LHCN-M2 (cell line): Measurements from ENCODE around the gene HAND1. TPM values are rescaled to one million over a fixed set of nuclear protein-coding genes. Genes with fewer than 3 reads are reported as not detected.
"Not testable (repeated sequence)": the region's sequence is repeated elsewhere in the genome, so short reads cannot be mapped to it uniquely, and the experiment has no call there.

Source experiments
- DNase-seq: peaks from one replicate; pipeline ENCODE4 v3.0.0-alpha.2; 2012; ENCODE audit warnings: low read depth
- polyA plus RNA-seq: library from polyadenylated mRNA; unstranded; fragments of >200 nt; gene quantifications from one replicate; pipeline ENCODE4 v1.2.1, GENCODE V29; 2012; ENCODE audit warnings: missing spikeins
- total RNA-seq: library from RNA; depleted of rRNA; stranded (reverse); fragments of >200 nt; gene quantifications from 2 replicates; pipeline ENCODE4 v1.2.3, GENCODE V29; 2014; rRNA removed

Gene HAND1
- not detected in 2 replicates for total RNA-seq
- polyA plus RNA-seq: not detected

DNA sequence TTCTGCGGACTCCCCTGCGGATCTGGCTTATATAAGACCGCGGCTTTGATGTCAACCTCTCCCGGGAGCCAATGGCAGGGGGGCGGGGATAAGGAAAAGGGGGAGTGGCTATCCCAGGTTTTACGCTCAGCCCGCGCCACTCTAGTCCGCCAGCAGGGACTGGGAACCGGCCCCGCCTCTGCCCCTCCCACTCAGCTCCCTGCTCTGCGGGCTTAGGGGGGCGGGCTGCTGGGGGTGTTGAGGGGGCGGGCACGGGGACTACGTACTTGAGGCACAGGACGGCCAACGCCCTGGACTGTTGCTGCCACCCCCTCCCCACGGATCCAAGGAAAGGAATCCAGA is at the start of gene HAND1:
HAND1 (minus strand) TSS at position 4 of the 342 bp plus-strand sequence. CDS start 219 bp downstream, outside the sequence.
- DNase-seq: peak; percentile 24

DNA sequence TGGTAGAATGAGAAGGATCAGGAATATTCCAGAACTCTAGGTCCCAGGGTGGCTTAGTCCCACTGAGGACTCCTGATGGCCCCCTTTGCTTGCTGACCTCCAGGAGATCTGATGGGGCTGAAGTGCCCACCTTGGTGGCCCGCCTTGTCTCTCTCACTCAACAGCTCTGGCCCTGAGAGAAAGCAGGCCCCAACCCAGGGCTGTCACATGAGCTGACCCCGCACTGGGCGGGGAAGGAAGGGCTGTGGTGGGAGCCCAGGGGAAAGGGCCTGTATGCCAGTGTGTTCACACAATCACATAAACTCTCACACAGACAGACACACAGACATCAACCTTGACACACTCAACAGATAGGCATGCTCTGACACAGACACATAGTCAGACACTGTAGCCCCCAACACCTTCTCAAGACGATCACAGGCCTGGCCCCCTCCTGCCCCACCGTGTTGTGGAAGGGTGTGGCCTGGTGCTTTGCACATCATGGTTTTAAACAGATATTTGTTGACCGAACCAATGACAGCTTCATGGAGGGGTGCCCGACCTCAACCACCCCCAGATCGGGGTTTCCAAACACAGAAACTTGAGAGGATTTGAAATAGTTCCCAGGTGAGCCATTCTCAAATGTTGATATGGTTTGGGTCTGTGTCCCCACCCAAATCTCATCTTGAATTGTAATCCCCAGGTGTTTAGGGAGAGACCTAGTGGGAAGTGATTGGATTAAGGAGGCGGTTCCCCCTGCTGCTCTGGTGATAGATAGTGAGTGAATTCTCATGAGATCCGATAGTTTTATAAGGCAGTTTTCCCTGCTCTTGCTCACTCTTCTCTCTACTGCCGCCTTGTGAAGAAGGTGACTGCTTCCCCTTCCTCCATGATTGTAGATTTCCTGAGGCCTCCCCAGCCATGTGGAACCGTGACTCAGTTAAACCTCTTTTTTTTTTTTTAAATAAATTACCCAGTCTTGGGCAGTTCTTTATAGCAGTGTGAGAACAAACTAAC is 48.5 kb upstream of the HAND1 start:
- no peak for DNase-seq

DNA sequence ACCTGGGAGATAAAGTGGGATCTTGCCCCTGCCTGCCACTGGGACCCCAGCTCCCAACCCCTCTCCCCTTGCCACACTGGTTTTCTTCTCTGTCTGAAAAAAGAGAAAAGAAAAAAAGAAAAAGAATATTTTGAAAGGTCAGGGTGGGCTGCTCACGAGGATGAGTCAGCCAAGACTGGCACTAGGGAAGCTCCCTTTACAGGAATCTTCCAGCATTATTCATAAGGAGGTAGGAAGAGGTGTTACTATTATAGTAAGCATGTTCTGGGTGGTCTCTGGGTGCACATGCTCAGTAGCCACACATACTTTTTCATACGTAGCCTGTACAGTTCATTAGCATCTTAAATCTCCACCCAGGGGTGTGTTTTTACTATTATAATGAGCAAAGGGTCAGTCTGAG is 46.8 kb upstream of the HAND1 start:
- DNase-seq: no peak

GRCh38 chr5:154524181-154524580 is 46.2 kb upstream of the HAND1 start:
- DNase-seq: no peak

GRCh38 chr5:154523709-154524108 is 45.7 kb upstream of the HAND1 start:
- no peak for DNase-seq

DNA sequence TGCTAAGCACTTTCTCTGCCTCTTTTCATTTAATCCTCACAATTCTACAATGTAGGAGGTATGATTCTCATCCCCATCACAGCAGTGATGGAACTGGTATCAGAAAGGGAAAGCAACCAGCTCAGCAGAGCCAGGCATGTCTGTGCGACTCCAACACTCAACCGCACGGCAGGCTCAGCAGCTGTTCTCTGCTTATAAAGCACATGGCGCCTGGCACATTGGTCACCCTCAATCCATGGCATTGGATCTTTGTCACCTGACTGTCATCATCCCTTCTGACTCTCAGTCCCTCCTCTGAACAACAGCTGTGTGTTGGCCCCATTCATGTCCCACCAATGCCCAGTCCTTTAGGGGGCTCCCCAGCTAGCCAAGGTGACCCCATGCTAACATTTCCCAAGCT is 45.1 kb upstream of the HAND1 start:
- DNase-seq: no peak

DNA sequence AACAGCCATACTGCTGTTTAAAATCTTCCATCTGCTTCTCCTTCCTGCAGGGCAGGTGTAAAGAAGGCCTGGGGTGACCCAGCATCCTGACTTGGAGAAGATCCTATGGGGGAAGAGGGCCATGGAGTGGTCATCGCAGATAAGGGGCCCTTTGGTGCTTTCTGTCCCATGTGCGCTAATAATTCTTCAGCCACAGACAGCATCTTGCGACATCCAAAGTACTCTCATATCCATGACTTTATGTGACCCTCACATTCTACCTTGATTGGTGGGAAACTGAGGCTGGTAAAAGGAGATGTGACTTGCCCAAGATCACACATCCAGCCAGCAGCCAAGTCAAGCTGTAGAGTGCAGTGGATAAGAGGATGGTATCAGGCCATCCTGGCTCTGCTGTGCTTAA is 44.3 kb upstream of the HAND1 start:
- DNase-seq: no peak

GRCh38 chr5:154521756-154522155 is 43.7 kb upstream of the HAND1 start:
- DNase-seq: no peak

- DNase-seq: no peak
Observed at GRCh38 chr5:154520861-154521453, 42.9 kb upstream of the HAND1 start.

- peak; percentile 48 for DNase-seq
Observed at GRCh38 chr5:154519359-154519758, 41.3 kb upstream of the HAND1 start.

- no peak for DNase-seq
Observed at GRCh38 chr5:154518438-154518867, 40.4 kb upstream of the HAND1 start.

DNA sequence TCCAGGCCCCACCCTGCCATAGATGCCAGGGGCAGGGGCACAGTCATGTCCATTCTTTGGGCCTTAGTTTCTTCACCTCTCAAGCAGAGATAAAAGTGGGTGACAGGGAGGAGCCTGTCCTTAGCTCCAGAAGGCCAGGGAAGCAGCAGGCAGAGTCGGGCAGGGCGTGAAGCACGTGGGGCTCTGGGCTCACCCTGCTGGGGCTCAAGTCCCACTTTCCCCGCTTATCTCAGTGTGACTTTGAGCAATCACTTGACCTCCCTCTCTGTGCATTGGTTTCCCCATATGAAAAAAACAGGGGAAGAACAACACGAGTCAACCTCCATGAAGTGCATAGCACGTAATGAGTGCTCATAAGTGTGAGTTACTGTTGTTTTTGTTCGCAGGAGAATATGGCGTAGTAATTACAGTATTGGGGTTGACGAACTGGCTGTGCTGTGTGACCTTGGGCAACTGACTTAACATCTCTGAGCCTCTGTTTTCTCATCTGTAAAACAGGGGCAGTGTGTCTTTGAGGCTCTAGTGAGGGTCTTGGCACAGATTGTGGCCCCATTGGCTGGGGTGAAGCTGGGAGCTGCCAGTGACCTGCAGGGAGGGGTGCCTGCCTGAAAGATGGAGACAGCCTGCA is 39.9 kb upstream of the HAND1 start:
- DNase-seq: no peak

GRCh38 chr5:154517181-154517580 is 39.2 kb upstream of the HAND1 start:
- DNase-seq: no peak

GRCh38 chr5:154516475-154516874 is 38.4 kb upstream of the HAND1 start:
- DNase-seq: no peak

- DNase-seq: not testable (repeated sequence)
Observed at GRCh38 chr5:154515488-154515887, 37.5 kb upstream of the HAND1 start.

- no peak for DNase-seq
Observed at GRCh38 chr5:154514331-154514730, 36.3 kb upstream of the HAND1 start.

- DNase-seq: peak; percentile 44
Observed at GRCh38 chr5:154513669-154514084, 35.6 kb upstream of the HAND1 start.

GRCh38 chr5:154511984-154512383 is 34.0 kb upstream of the HAND1 start:
- DNase-seq: no peak

DNA sequence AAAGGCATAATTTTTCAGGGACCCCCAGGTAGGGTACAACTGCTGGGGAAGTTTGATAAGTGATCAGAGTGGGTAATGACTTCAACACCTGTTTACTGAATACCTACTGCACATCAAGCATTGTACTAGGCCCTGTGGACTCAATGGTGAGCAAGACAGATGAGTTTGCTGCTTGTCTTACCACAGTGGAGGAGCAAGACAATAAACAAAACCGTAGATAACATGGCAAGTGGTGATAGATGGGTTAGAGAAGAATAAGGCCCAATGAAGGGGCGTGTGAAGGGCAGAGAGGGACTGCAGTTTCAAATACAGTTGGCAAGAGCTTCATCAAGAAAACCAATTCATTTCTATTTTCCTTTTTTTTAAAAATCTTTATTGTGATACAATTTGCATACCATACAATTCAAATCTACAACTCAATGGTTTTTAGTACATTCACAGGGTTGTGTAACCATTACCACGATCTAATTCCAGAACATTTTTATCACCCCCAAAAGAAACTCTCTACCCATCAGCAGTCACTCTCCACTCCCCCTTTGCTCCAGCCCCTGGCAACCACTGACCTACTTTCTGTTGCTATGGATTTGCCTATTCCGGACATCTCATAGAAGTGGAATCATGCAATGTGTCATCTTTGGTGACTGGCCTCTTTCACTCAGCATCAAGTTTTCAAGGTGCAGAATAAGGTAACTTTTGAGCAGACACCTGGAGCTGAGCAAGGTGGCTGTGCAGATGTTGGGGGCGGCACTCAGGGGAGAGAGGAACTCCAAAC is 31.9 kb upstream of the HAND1 start:
- DNase-seq: peak; percentile 16

- DNase-seq: no peak
Observed at GRCh38 chr5:154508114-154508513, 30.1 kb upstream of the HAND1 start.

- DNase-seq: no peak
Observed at GRCh38 chr5:154506716-154507080, 28.7 kb upstream of the HAND1 start.
